LNCAP (cell line): ENCODE data around the gene TBC1D24.

Source experiments
- TF ChIP-seq, protein P1 (sequence below): fragments of 450-650 bp; IDR thresholded peaks from 2 replicates; pipeline ENCODE4 v1.5.1; 2017; ENCODE audit warnings: mild to moderate bottlenecking

Gene TBC1D24

DNA sequence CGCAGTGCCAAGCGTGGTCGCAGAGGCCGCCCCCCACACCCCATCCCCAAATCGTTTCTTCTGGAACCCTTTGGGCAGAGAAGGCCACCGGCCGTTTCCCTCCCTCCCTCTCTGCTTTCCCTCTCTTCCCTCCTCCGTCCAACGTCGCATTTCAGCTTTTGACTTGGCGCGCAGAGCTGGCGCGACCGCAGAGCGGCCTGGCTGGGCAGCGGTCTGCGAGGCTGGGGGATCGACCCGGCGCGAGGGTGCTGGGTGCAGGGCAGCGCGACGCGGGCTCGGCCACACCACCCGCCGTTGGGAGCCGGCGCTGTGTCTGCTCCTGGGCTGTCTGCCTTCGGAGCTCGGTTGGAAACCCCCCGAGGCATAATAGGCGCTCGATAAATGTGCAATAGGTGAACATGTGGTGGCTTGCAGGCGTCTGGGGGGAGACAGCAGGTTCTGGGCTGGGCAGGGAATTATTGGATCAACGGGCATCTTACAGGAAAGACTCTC lies 6.6 kb upstream of the TBC1D24 start:
- TF ChIP-seq, protein P1, sequence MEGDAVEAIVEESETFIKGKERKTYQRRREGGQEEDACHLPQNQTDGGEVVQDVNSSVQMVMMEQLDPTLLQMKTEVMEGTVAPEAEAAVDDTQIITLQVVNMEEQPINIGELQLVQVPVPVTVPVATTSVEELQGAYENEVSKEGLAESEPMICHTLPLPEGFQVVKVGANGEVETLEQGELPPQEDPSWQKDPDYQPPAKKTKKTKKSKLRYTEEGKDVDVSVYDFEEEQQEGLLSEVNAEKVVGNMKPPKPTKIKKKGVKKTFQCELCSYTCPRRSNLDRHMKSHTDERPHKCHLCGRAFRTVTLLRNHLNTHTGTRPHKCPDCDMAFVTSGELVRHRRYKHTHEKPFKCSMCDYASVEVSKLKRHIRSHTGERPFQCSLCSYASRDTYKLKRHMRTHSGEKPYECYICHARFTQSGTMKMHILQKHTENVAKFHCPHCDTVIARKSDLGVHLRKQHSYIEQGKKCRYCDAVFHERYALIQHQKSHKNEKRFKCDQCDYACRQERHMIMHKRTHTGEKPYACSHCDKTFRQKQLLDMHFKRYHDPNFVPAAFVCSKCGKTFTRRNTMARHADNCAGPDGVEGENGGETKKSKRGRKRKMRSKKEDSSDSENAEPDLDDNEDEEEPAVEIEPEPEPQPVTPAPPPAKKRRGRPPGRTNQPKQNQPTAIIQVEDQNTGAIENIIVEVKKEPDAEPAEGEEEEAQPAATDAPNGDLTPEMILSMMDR = no peak

DNA sequence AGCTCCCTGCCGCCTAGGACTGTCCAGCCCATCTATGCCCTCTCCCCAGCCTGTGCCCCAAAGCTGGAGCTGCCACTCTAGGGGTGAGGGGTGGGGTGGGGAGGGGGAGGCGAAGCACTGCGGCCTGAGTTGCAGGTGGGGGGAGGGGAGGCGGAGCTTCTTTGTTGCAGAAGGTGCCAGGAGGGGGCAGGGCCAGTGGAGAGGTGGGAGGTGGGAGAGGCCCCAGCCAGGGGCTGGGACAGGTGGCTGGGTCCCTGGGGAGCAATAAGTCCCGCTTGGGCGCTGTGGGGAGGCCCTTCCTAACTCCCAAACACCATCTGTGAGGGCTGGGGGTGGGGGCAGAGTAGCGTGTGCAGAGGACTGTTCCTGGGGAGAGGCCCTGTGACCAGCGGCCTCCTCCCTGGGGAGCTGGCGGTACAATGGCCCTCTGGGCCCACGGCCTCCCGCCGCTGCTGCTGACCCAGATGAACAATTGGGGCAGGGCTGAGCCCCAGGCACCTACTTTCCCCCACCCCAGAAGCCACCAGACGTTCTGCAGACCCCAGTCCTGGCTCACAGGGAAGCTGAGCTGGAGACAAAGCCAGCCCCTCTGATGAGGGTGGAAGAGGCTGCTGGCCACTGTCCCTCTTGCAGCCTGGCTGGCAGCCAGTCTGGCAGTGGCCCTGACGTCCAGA lies 6.1 kb upstream of the TBC1D24 start:
- TF ChIP-seq, protein P1 = no peak

DNA sequence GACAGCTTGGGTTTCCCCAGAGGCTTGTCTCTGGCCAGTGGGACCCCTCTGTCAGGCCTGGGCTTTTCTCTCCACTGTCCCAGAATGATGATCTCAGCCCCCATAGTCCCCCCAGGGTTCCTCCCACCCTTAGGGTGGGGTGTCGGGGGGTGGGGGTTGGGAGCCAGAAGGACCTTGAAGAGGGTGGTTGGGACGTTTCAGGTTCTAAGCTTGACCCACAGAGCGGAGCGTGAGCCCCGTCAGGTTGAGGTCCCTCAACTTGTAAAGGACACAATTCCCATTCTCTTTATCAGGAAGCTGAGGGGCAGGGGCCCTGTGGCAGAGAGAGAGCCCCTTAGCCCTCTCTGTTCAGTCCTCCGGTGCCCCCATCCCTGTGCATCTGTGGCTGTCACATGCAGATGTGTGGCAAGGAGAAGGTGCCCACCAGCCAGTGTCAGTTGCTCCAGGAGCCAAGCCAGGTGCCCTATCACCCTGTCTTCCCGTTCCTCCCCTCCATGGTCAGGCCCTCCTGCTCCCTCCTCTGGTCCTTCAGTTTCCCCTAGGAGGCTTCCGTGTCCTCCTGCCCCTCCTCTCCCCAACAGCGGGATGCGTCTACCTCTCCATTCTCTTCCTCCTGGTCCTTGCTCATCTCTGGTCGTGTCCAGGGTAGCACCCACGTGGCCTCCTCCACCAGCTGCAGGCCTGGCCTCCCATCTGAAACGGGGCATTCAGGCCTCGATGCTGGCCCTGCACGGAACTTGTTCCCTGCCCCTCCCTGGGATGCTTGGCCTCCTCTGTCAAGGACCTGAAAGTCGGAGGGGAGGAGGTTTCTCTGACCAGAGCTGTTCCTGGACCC lies 5.3 kb upstream of the TBC1D24 start:
- TF ChIP-seq, protein P1 = no peak

DNA sequence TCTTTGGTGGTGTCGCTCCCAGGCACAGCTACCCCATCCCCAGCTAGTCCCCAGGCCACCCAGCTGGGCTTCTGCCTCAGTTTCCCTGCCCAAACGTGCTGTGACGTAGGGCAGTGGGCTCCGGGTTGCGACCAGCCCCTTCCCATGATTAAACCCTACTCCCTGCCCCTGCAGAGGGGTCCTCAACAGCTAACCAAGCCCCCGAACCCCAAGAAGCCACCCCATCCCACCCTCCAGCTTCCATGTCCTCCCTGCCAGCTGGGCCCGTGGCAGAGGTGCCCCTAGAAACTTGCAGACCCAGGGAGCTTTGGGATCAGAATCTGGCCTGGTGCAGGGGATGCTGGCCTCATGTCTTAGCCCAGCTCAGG lies 4.7 kb upstream of the TBC1D24 start:
- TF ChIP-seq, protein P1 = no peak

DNA sequence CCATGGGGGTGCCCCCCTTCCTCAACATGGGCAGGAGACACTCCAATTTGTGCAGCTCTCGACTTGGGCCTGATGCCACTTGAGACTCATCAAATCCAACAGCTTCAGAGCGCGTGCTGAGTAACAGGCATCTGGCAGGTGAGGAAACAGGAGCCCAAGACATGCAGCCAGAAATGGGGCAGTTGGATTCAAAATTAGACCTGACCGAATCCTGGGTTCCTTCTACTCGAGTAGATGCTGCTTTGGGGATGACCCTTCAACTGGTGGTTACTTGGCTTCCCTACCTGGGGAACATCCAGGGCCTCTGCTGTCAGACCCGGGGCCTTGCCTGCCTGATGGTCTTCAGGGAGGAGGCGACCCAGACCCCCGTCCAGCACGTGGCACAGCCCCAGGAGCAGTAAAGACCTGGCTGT lies 4.3 kb upstream of the TBC1D24 start:
- TF ChIP-seq, protein P1 = no peak

DNA sequence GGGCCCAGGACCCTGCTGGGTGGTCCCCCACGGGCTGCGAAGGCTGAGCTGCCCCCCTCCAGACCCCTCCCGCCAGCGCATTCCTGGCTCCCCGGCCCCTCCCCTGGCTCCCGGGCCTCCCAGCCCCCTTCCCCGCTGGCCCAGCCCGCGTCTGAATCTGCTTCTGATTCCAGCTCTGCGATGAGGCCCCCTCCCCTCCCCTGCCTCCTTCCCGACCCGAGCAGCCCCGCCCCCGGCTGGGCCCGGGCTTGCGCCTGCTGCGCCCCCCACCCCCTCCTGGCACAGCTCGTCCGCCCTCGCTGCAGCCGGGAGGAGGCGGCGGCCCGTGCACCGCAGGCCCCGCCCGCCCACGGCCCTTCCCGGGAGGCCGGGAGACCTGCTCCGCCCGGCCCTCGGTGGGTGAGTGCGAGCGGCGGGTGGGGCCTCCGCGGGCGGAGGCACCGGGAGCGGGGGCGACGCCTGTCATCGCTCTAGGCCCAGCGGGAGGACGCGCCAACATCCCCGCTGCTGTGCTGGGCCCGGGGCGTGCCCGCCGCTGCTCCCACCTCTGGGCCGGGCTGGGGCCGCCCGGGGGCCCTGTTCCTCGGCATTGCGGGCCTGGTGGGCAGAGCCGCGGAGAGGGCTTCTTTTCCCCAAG lies 3.8 kb upstream of the TBC1D24 start, which contains the start of gene NTN3:
Gene NTN3, plus strand, starts transcription at position 282 of the 637 bp plus-strand sequence. CDS start 405 bp downstream, outside the sequence.
- TF ChIP-seq, protein P1 = no peak

DNA sequence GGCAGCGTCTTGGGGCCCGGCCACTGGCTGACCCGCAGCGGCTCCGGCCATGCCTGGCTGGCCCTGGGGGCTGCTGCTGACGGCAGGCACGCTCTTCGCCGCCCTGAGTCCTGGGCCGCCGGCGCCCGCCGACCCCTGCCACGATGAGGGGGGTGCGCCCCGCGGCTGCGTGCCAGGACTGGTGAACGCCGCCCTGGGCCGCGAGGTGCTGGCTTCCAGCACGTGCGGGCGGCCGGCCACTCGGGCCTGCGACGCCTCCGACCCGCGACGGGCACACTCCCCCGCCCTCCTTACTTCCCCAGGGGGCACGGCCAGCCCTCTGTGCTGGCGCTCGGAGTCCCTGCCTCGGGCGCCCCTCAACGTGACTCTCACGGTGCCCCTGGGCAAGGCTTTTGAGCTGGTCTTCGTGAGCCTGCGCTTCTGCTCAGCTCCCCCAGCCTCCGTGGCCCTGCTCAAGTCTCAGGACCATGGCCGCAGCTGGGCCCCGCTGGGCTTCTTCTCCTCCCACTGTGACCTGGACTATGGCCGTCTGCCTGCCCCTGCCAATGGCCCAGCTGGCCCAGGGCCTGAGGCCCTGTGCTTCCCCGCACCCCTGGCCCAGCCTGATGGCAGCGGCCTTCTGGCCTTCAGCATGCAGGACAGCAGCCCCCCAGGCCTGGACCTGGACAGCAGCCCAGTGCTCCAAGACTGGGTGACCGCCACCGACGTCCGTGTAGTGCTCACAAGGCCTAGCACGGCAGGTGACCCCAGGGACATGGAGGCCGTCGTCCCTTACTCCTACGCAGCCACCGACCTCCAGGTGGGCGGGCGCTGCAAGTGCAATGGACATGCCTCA lies 3.1 kb upstream of the TBC1D24 start:
- TF ChIP-seq, protein P1 = no peak
